ENCODE measurements around the gene MDH1. TPM values are rescaled to one million over a fixed set of nuclear protein-coding genes. Genes with fewer than 3 reads are reported as not detected.
"Not testable (repeated sequence)": the region's sequence is repeated elsewhere in the genome, so short reads cannot be mapped to it uniquely, and the experiment has no call there.

Gene MDH1
- polyA plus RNA-seq, 1 donor from 2014 or later, result 511 TPM

GRCh38 chr2:63553049-63553448 lies 35.7 kb upstream of the MDH1 start:
- Histone ChIP-seq H3K27me3 (ENCODE audit: insufficient read depth, low read depth, low read length) (no peaks in the 10 kb centered on the region), H3K4me2 (ENCODE audit: low read length) (no peak overlapping the region), H3K9me3 (ENCODE audit: low read length) (no peaks in the 10 kb centered on the region), H3K79me2 (replicated peaks; ENCODE audit: insufficient read depth, low read length) (no peaks in the 10 kb centered on the region), H3K9ac (ENCODE audit: low read length) (no peak overlapping the region), H3K4me3 (ENCODE audit: low read length) (no peak overlapping the region), H3K36me3 (ENCODE audit: insufficient read depth, low read length) (no peaks in the 10 kb centered on the region), H3K9me2 (ENCODE audit: insufficient read depth, low read length) (no peaks in the 10 kb centered on the region), H3K27ac (ENCODE audit: low read length) (no peak overlapping the region), H2AFZ (ENCODE audit: low read depth, low read length) (no peak overlapping the region), H3F3A (ENCODE audit: insufficient read depth, low read length, poor library complexity, severe bottlenecking) (no peaks in the 10 kb centered on the region), H4K20me1 (ENCODE audit: insufficient read depth) (no peaks in the 10 kb centered on the region)
- TF ChIP-seq POLR2AphosphoS5 (IDR thresholded peaks at IDR 0.05), result no peak

DNA sequence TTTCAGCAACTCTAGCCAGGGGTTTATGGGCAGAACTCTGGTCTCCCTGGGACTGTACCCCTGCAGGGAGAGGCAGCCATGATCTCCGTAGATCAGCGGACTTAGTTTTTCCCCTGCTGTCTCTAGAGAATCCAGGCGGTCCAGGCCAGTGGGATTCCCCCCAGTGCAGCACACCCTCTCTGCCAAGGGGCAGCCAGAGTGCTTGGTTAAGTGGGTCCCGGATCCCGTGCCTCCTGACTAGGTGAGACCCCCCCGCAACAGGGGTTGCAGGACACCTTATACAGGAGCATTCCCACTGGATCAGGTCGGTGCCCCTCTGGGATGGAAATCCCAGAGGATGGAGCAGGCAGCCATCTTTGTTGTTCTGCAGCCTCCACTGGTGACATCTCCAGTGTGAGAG lies 33.5 kb upstream of the MDH1 start:
- H3K9me3 ChIP-seq (ENCODE audit: low read length), result no peaks in the 10 kb centered on the region
- H3K9me2 ChIP-seq (ENCODE audit: insufficient read depth, low read length), result no peaks in the 10 kb centered on the region
- H3K9ac ChIP-seq (ENCODE audit: low read length), result no peak overlapping the region
- no peaks in the 10 kb centered on the region for H4K20me1 ChIP-seq (ENCODE audit: insufficient read depth)
- H3K79me2 ChIP-seq (replicated peaks; ENCODE audit: insufficient read depth, low read length), result no peaks in the 10 kb centered on the region
- no peak overlapping the region for H2AFZ ChIP-seq (ENCODE audit: low read depth, low read length)
- H3K27me3 ChIP-seq (ENCODE audit: insufficient read depth, low read depth, low read length), result no peaks in the 10 kb centered on the region
- no peaks in the 10 kb centered on the region for H3K36me3 ChIP-seq (ENCODE audit: insufficient read depth, low read length)
- TF ChIP-seq POLR2AphosphoS5 (IDR thresholded peaks at IDR 0.05) (no peak), TAF1 (IDR thresholded peaks at IDR 0.05; ENCODE audit: low read depth) (no peak), SMC3 (conservative IDR thresholded peaks at IDR 0.05; ENCODE audit: poor library complexity) (no peak), RAD21 (conservative IDR thresholded peaks at IDR 0.05) (no peak), REST (IDR thresholded peaks at IDR 0.05; ENCODE audit: borderline replicate concordance) (no peak), EZH2 (IDR thresholded peaks at IDR 0.05; ENCODE audit: borderline replicate concordance, insufficient read depth, low read length, poor library complexity, severe bottlenecking) (no peak), CTCF (IDR thresholded peaks at IDR 0.05; ENCODE audit: poor library complexity, severe bottlenecking) (no peak), MXI1 (conservative IDR thresholded peaks at IDR 0.05; ENCODE audit: poor library complexity, severe bottlenecking) (no peak)
- H3K4me3 ChIP-seq (ENCODE audit: low read length), result no peak overlapping the region
- H3K27ac ChIP-seq (ENCODE audit: low read length), result no peak overlapping the region
- H3F3A ChIP-seq (ENCODE audit: insufficient read depth, low read length, poor library complexity, severe bottlenecking), result no peaks in the 10 kb centered on the region
- H3K4me2 ChIP-seq (ENCODE audit: low read length), result no peak overlapping the region

GRCh38 chr2:63555931-63556330 lies 32.8 kb upstream of the MDH1 start:
- Histone ChIP-seq H3K27me3 (ENCODE audit: insufficient read depth, low read depth, low read length) (no peaks in the 10 kb centered on the region), H3K27ac (ENCODE audit: low read length) (no peak overlapping the region), H3K9me3 (ENCODE audit: low read length) (no peaks in the 10 kb centered on the region), H3K79me2 (replicated peaks; ENCODE audit: insufficient read depth, low read length) (no peaks in the 10 kb centered on the region), H3F3A (ENCODE audit: insufficient read depth, low read length, poor library complexity, severe bottlenecking) (no peaks in the 10 kb centered on the region), H3K36me3 (ENCODE audit: insufficient read depth, low read length) (no peaks in the 10 kb centered on the region), H3K9ac (ENCODE audit: low read length) (no peak overlapping the region), H2AFZ (ENCODE audit: low read depth, low read length) (no peak overlapping the region), H3K4me3 (ENCODE audit: low read length) (no peak overlapping the region), H3K9me2 (ENCODE audit: insufficient read depth, low read length) (no peaks in the 10 kb centered on the region), H3K4me2 (ENCODE audit: low read length) (no peak overlapping the region), H4K20me1 (ENCODE audit: insufficient read depth) (no peaks in the 10 kb centered on the region)
- no peak for TF ChIP-seq SMC3 (conservative IDR thresholded peaks at IDR 0.05; ENCODE audit: poor library complexity)
- TF ChIP-seq CTCF (IDR thresholded peaks at IDR 0.05; ENCODE audit: poor library complexity, severe bottlenecking), result no peak
- no peak for TF ChIP-seq EP300 (conservative IDR thresholded peaks at IDR 0.05; ENCODE audit: poor library complexity, severe bottlenecking)

GRCh38 chr2:63557819-63558218 lies 30.9 kb upstream of the MDH1 start:
- H3F3A ChIP-seq (ENCODE audit: insufficient read depth, low read length, poor library complexity, severe bottlenecking); H3K36me3 ChIP-seq (ENCODE audit: insufficient read depth, low read length); H3K27me3 ChIP-seq (ENCODE audit: insufficient read depth, low read depth, low read length); H3K9ac ChIP-seq (ENCODE audit: low read length); H3K9me3 ChIP-seq (ENCODE audit: low read length); H4K20me1 ChIP-seq (ENCODE audit: insufficient read depth); H3K4me3 ChIP-seq (ENCODE audit: low read length); H3K27ac ChIP-seq (ENCODE audit: low read length); H3K9me2 ChIP-seq (ENCODE audit: insufficient read depth, low read length); H3K4me2 ChIP-seq (ENCODE audit: low read length); H3K79me2 ChIP-seq (replicated peaks; ENCODE audit: insufficient read depth, low read length); H2AFZ ChIP-seq (ENCODE audit: low read depth, low read length): not testable (repeated sequence)
